Loucy (cell line): ENCODE data around the gene CCM2.

ENCODE experiments used
- CTCF ChIP-seq: fragments of 200-600 bp; sonication (generic); conservative IDR thresholded peaks from 2 replicates; pipeline ENCODE4 v1.5.1; 2014; ENCODE audit warnings: mild to moderate bottlenecking, antibody characterized with exemption, low read length
- EZH2phosphoT487 ChIP-seq: fragments of 200-600 bp; IDR thresholded peaks from 2 replicates; pipeline ENCODE4 v1.6.1; 2018; ENCODE audit warnings: antibody characterized with exemption, mild to moderate bottlenecking, moderate library complexity, borderline replicate concordance

- TF ChIP-seq CTCF = no peak
- no peak for TF ChIP-seq EZH2phosphoT487
These were observed 28.9 kb downstream of the CCM2 start for GRCh38 chr7:45028920-45029344.
